Measurements from ENCODE around the gene GCH1.
"Not testable (repeated sequence)": the region's sequence is repeated elsewhere in the genome, so short reads cannot be mapped to it uniquely, and the experiment has no call there.

GCH1 gene

DNA sequence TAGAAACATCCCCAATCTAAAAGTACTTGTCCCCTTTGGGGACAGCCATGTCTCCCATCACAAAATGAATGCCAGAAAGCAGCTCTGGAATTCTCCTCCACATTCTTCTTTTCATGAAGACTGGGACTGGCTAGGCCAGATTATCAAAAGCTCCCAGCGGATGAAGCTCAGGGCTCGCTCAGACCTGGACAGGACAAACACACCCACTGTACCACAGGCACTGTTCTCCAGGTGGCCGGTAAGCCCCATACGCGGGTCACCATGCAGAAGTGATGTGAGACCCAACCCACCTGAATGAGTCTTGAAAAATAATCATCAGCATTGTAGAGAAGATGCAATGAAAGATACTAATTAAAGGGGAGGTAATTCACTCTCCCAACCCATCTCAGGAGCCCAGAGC, 85.1 kb downstream of the GCH1 start:
- DNase-seq: no peak

DNA sequence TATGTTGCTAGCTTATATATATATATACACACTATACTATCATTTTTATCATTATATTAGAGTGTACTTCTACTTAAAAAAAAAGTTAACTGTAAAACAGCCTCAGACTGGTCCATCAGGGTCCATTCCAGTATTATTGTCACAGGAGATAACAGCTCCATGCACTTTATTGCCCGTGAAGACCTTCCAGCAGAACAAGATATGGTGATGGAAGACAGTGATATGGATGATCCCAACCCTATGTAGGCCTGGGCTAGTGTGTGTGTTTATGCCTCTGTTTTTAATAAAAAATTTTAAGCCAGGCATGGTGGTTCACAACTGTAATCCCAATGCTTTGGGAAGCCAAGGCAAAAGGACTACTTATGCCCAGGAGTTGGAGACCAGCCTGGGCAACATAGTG, 86.2 kb downstream of the GCH1 start:
- DNase-seq: no peak

GRCh38 chr14:54815515-54815914, 87.1 kb downstream of the GCH1 start:
- no peak for DNase-seq

DNA sequence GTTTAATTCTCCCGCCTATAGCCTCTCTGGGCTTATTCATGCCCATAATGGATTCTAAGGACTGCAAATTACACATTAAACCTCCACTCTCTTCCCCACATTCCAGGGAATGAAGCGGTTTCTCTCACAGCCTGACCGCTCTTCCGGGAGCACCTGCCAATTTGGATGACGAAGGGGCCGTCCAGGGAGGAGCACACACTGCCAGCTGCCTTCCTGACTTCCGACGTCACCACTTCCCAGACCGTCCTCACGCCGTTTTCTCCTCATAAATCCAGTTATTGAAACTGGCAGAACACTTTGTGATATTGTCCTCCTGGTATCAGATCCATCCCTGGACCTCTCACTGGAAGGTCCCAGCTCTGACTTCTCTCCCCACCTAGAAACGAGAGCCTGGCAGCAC, 87.6 kb downstream of the GCH1 start:
- DNase-seq: no peak

- DNase-seq: peak; percentile 66 to 71
Observed at GRCh38 chr14:54814076-54814475, 88.5 kb downstream of the GCH1 start.

DNA sequence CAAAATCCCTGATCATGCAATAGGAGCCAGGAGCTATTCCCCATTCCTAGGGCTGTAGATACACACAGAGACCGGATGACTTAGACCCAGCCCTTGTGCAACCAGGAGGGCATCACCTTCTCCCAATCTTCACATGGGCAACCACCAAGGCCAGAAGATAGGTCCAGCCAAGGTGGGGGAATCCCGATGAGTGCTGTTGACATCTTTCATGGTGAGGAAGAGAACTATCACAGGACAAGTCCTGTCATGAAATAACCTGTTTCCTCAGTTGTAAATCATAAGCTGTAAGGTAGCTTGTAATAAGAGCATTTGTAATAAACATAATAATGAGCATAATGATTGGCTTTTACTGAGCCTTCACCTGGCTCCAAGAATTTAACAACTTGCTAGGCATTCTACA, 89.5 kb downstream of the GCH1 start:
- DNase-seq: no peak

DNA sequence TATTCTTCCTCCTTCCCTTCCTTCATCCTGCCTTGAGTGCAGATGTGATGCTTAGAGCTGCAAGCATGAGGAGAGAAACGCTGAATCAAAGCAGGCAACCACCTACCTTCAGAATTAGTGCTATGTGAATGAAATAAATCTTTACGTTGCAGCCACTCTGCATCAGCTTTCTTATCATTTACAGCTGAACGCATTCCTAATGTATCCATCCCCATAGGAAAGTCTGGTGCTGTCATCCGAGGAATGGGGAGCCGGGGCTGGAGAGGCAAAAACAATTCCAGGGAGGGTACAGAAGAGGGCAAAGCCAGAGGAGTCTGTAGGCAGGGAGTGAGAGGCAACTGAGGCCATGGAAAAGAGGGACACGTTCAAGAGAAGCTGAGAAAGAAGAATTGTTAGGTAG, 90.0 kb downstream of the GCH1 start:
- DNase-seq: no peak

- peak in 1 of 2 experiments; percentile 32 for DNase-seq
Observed at GRCh38 chr14:54809767-54810166, 92.9 kb downstream of the GCH1 start.

DNA sequence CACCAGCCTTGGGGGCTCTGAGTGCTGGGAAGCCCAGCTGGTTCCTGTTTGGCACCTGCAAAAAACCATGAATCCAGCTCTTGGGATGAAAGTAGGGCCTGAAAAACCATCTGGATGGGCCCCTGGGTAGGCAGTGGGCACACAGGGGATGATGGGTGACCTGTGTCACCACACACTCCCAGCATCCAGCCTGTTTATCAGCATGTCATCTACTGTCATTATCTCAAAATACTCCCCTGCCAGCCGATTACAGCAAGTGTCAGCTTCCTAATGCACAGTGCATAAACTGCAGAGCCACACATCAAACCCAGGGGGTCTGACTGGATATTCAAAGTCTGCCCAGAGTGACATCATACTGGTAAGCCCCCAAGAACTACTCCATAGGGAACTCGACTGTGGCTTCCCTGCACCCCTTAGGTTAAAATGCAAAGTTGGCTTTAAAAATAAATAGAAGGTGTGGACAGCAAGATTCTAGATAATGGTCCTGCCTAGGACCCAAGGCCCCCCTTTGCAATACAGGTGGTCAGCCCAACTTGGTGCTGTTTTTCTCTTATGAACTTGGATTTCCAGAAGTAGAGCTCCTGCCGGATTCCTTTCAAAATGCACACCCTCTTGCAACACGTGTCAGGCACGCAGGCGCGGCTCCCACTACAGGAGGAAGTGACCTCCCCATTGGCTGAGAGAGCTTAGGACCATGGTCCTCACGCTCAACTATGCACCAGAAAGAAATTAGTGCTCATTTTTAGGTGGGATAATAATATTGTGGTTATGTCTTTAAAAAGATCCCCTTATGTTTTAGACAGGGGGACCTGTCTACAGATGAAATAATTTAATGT, 94.1 kb downstream of the GCH1 start:
- no peak for DNase-seq

DNA sequence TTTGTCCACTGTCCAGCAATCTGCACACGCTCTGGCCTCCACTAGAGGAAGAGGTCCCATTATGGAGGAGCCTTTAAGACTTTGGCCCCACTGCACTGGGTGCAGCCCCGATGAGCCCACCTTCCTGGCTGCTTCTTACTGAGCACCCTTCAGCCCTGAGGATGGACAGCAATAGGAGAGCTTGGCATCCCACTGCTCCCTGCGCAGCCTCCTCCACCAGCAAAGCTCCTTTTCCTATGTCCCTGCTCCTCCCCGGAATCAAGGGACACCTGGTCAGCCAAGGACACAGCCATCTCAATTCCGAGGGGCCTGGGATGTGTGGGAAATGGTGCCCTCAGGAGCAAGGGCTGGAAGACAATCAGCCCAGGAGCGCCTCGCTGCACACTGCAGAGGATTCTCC, 94.7 kb downstream of the GCH1 start:
- no peak for DNase-seq

DNA sequence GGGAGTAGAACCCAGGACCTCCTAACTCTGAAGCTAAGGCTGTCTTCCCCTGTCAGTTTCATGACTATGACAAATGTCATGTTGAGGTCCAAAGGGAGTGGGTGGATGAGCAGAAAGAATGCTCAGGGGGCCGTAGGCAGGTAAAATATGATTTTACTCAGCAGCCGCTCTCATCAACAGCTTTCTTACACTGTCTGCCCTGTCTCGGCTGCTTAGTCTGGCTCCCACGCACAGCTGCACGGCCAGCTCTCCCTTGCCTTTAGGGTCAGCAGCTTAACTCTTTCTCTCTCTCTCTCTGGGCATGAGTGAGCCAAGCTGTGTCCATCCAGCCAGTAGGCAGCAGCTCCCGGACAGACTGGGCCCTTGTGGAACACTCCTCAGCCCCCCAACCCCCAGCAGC, 95.2 kb downstream of the GCH1 start:
- DNase-seq: no peak

DNA sequence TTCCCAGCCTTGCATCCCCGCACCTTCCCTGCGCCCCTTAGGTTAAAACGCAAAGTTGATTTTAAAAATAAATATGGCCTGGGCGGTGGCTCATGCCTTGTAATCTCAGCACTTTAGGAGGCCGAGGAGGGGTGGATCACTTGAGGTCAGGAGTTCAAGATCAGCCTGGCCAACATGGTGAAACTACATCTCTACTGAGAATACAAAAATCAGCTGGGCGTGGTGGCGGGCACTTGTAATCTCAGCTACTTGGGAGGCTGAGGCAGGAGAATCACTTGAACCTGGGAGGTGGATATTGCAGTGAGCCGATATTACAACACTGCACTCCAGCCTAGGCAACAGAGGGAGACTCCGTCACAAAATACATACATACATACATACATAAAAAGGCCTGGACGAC, 96.0 kb downstream of the GCH1 start:
- no peak for DNase-seq

DNA sequence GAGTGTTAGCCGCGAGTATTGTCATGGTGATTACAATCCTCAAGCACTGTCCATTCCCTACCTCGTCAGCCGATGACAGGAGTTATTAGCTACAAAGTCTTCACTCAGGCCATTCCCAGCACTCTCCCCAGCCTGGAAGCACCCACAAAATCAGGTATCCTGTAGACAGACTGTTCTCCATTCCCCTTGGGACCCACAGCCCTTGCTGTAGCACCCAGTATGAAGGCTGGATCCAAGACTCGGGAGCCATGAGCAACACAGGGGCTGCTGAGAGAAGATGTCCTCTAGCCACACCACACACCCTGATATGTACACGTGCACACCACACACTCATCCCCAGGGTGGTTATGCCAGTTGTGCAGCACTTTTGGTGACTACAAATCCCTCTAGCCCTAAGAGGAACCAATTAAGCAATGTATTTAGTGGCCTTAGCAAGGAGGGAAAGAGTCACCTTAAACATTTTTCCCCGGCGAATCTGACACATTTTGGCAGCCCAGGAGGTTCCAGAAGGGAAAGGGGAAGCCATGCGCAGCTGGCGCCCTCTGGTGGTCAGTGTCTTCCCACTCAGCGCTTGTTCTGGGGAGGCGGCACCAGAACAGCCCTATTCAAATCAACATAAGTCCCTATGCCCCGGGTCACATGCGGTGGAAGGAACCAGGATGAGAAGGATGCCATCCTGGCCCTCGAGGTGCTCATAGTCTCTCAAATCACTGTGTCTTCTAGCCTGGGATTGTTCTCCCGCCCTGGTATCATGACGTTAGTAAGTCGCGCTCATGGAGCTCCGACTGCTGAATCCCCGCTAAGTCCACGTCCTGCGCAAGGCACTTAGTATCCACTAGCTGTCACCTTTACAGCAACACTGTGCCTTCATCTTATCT, 96.9 kb downstream of the GCH1 start:
- peak; percentile 88 for DNase-seq

GRCh38 chr14:54805070-54805444, 97.6 kb downstream of the GCH1 start:
- no peak for DNase-seq

DNA sequence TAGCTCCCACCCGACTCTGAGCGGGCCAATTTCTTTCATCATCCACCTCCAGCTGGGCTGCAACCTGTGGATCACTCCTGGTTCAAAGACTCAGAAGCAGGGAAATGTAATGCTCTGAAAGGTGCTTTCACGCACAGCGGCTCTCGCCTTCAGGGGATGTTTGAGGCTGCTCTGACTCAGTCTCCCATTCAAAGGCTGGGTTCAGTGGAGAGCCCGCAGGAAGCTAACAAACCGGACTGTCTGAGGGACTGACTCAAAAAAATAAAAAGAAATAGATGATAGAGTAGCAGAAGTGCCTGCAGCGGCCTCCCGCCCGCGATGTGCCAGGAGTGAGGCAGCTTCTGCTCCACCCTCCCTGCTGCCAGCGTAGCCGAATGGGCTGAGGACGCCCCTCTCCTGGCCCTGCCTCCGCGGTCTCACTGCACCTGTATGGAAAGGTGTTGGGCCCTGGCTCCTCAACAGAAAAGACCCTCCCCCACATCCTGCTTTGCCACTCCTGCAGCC, 98.0 kb downstream of the GCH1 start:
- peak in 1 of 2 experiments; percentile 16 for DNase-seq

DNA sequence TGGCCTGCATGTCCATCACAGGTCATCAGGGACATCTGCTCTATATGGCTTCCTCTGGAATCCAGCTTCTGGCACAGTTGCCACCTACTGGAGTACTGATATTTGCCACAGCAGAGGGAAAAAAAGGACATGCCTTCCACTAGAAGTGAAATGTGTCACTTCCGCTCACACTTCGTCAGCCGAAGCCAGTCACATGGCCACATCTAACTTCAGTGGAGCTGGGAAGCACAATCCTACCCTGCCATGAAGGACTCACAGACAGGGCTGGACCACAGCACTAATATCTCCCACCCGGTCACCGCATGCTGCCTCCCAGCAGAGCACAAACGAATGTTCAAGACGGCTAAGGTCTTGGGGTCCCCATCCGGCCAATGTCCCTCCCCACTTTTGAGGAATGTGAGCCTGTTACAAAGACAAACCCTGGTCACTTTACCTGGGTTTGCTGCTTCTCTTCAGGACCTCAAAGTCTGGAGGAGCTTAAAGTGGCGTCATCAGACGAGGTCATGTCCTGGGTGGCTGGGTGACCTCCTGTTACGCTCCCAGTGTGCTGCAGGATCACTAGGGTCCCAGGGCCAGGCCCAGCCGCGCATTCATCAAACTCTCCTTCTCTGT, 98.6 kb downstream of the GCH1 start:
- DNase-seq: peak in 1 of 2 experiments; percentile 10

GRCh38 chr14:54803396-54803795, 99.2 kb downstream of the GCH1 start:
- no peak for DNase-seq

GRCh38 chr14:54801482-54801881, 101.1 kb downstream of the GCH1 start:
- DNase-seq: not testable (repeated sequence)

GRCh38 chr14:54798465-54799124, 104.0 kb downstream of the GCH1 start:
- DNase-seq: no peak

DNA sequence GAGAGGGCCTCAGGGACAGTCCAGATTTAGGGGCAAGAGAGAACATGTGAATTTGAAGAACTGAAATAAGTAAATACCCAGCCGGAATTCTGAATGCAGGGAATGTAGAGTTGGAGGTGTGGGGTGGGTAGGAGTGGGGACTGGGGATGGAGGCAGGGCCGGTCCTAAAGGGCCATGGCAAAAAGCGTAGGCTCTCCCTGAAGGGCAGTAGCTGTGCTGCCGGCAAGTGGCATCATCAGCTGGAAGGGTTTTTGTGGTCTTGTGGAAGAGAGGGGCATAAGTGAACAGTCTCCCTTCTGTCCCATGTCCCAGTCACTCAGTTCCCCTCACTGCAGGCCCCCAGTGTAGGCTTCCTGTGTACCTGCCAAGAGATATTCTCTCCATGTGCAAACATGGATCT, 104.6 kb downstream of the GCH1 start:
- DNase-seq: no peak

DNA sequence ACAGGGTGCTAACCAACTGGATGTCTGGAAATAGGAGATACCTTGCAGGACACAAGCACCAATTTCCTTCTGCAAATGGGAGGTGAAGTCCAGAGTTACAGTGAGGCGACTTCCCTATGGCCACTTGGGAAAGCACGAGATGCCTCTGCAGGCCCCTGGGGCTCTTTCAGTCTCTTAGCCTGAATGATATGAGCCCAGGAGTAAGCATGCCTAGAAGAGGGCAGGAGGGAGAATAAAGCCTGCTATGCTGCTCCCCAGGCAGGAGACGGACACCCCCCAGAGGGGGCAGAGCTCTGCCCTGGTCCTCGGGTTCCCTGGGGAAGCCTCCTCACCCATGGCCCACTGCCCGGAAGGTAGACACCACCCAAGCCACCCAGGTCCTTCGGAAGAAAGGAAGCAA, 105.1 kb downstream of the GCH1 start:
- DNase-seq: no peak

DNA sequence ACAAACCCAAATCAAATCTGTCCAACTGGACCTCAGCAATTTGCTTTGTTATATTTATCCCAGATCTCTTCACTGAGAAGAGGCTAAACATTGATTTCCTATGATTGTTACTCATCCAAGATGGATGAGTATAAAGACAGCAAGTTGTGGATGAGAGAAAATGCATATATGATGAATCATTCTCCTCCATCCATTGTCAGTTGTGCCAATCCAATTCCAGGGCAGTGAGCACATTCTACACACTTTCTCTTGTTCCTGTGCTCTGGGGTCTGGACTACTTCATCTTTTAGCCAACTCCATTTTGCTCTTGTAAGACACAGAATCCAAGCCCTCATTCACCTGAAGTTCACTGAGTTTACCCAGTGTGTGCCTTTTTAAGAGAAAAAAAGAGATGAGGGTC, 105.7 kb downstream of the GCH1 start:
- no peak for DNase-seq

- no peak for DNase-seq
Observed at GRCh38 chr14:54794796-54795195, 107.8 kb downstream of the GCH1 start.
